Ascending aorta (tissue), 2 donors: Measurements from ENCODE around the gene RMND1. TPM values are rescaled to one million over a fixed set of nuclear protein-coding genes. Genes with fewer than 3 reads are reported as not detected.

Experiments used
- DNase-seq, 2 donors: peaks; one replicate each; pipeline ENCODE4 v3.0.0-alpha.2; 2019; ENCODE audit warnings: low spot score in 2 of 2
- H3K27ac ChIP-seq, 2 donors: fragments of 200-600 bp; sonication (generic); one replicate each; pipeline ENCODE4 v1.5.1; 2016 to 2017; ENCODE audit warnings: mild to moderate bottlenecking in 1 of 2
- H3K27me3 ChIP-seq: fragments of 200-600 bp; sonication (generic); one replicate; pipeline ENCODE4 v1.5.1; 2017
- H3K36me3 ChIP-seq, 2 donors: fragments of 200-600 bp; sonication (generic); one replicate each; pipeline ENCODE4 v1.5.1; 2016
- H3K4me1 ChIP-seq, 2 donors: fragments of 200-600 bp; sonication (generic); one replicate each; pipeline ENCODE4 v1.5.1; 2016 to 2017; ENCODE audit warnings: mild to moderate bottlenecking in 1 of 2
- H3K4me3 ChIP-seq, 2 donors: fragments of 200-600 bp; sonication (generic); one replicate each; pipeline ENCODE4 v1.5.1; 2016 to 2017; ENCODE audit warnings: mild to moderate bottlenecking in 1 of 2
- H3K9me3 ChIP-seq, 2 donors: fragments of 200-600 bp; sonication (generic); one replicate each; pipeline ENCODE4 v1.5.1; 2016
- CTCF ChIP-seq, 3 experiments: fragments of 200-600 bp in 2 of 3; fragments of 450-650 bp in 1 of 3; sonication (generic) in 2 of 3; IDR thresholded peaks; one replicate each; pipeline ENCODE4 v1.5.1; 2016 to 2019; ENCODE audit warnings: antibody characterized with exemption in 3 of 3, mild to moderate bottlenecking in 1 of 3, moderate library complexity in 1 of 3
- intact Hi-C: fragments of 100-400 bp; cut with DNase I; formaldehyde crosslinking; loops from one replicate; pipeline ENCODE4 v1.15.1; 2023
- total RNA-seq: library from RNA; depleted of rRNA; stranded (reverse); fragments of >200 nt; gene quantifications from one replicate; pipeline ENCODE4 v1.1.0, GENCODE V29; 2016

RMND1 gene
- 3.8 TPM for total RNA-seq

DNA sequence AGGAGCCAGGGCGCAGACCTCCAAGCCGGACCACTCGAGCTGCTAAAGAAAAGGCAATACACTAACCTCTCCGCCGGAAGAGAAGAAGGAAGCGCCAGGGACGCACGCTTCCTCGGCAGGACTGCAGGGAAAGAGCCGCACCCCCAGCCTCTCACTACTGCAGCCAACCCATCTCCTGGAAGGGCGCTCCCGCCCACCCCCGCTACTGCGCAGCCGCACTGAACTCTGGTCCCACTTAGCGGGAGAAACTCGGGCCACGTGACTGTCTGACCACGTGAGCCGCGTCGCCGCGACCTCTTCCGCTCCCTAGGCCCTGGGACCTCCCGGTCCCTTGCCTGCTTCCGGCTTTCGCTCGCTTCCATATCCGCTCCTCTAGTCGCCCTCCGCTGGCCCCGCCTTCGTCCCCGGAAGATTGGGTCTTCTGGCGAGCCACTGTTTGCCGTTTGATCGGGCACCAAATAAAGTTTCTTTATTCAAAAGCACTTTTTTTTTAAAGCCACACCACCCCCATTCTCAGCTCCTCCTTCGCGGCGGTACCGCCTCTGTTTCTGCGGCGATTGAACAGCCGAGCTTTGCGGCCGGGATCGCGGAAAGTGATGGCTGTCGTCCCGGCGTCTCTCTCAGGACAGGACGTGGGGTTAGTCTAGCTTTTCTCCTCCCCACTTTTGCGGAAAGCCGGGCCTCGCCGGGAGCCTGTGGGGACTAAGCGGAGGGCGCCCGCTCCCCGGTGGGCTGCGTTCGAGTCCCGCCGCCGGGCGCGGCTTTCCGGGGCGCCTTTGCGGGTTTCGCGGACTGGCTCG lies at the start of gene RMND1:
TSS of gene RMND1 (minus strand) at position 177 of the 800 bp plus-strand sequence. CDS start 6,315 bp downstream, outside the sequence.
- H3K9me3 ChIP-seq = no peaks in the 10 kb centered on the region
- DNase-seq = peak; percentile 99 to 100
- peak within 1 kb of the TSS; percentile 96 for H3K27ac ChIP-seq
- intact Hi-C loops = loop anchor here (1.0 to 5.0 kb wide), 2 partner anchors 62 to 585 kb away; partner anchors contain the start of gene MTHFD1L
- no peaks in the 10 kb centered on the region for H3K36me3 ChIP-seq
- no peaks in the 10 kb centered on the region for H3K27me3 ChIP-seq
- H3K4me1 ChIP-seq = peaks cover 0 to 8% of the 10 kb centered on the region in 2 donors
- H3K4me3 ChIP-seq = peak within 1 kb of the TSS; percentile 86
- no peak for TF ChIP-seq CTCF (IDR thresholded peaks at IDR 0.05)

GRCh38 chr6:151499551-151499950 lies 47.6 kb upstream of the RMND1 start:
- DNase-seq = no peak
- intact Hi-C loops = no loop called here

DNA sequence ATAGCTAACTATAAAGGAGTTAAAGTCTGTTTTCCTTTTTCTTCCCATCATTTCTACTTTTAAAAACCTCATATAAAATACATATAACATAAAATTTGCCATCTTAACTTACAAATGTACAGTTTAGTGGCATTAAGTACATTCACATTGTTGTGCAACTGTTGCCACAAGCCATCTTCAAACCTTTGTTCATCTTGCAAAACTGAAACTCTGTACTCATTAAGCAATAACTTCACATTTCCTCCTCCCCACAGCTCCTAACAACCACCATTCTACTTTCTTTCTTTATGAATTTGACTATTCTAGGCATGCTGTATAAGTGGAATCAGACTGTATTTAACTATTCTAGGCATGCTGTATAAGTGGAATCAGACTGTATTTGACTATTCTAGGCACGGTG lies 46.4 kb upstream of the RMND1 start:
- no peaks in the 10 kb centered on the region for H3K27me3 ChIP-seq
- H3K36me3 ChIP-seq = no peaks in the 10 kb centered on the region
- no peak for TF ChIP-seq CTCF (IDR thresholded peaks at IDR 0.05)
- intact Hi-C loops = no loop called here
- no peak overlapping the region for H3K4me3 ChIP-seq
- H3K9me3 ChIP-seq = no peaks in the 10 kb centered on the region
- no peak for DNase-seq
- peaks cover 0 to 4% of the 10 kb centered on the region in 2 donors for H3K4me1 ChIP-seq
- H3K27ac ChIP-seq = no peak overlapping the region

More at GRCh38 chr6:151499551-151499950, 47.6 kb upstream of the RMND1 start:
- H3K27me3 ChIP-seq = no peaks in the 10 kb centered on the region
- H3K4me1 ChIP-seq = peaks cover 0 to 2% of the 10 kb centered on the region in 2 donors
- H3K27ac ChIP-seq = no peak overlapping the region
- no peak overlapping the region for H3K4me3 ChIP-seq
- no peak for TF ChIP-seq CTCF (IDR thresholded peaks at IDR 0.05)
- no peaks in the 10 kb centered on the region for H3K36me3 ChIP-seq
- H3K9me3 ChIP-seq = no peaks in the 10 kb centered on the region

DNA sequence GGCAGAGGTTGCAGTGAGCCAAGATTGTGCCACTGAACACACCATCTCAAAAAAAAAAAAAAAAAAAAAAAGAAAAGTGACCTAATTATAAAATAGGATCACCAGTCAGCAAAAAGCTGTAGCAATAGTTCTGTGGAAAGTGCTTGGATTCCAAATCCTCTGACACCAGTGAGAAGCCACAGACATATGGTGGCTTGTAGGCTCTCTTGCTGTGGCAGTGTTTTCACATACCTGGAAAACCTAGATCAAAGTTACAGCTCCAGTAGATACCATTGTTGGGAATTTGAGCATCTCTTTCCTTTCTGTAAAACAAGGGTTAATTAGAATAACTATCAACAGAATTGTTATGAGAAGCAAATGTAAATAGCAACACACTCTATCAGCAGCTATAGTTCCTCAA lies 46.0 kb upstream of the RMND1 start:
- Histone ChIP-seq H3K27me3 (no peaks in the 10 kb centered on the region), H3K4me3 (no peak overlapping the region), H3K4me1 (peaks cover 0 to 4% of the 10 kb centered on the region in 2 donors), H3K36me3 (no peaks in the 10 kb centered on the region), H3K9me3 (no peaks in the 10 kb centered on the region), H3K27ac (no peak overlapping the region)
- DNase-seq = no peak
- TF ChIP-seq CTCF (IDR thresholded peaks at IDR 0.05) = no peak
- intact Hi-C loops = no loop called here

- H3K4me3 ChIP-seq = no peak overlapping the region
- H3K27me3 ChIP-seq = no peaks in the 10 kb centered on the region
- no peaks in the 10 kb centered on the region for H3K36me3 ChIP-seq
- H3K9me3 ChIP-seq = no peaks in the 10 kb centered on the region
- no peak overlapping the region for H3K27ac ChIP-seq
- TF ChIP-seq CTCF (IDR thresholded peaks at IDR 0.05) = no peak
- intact Hi-C loops = no loop called here
- peaks cover 0 to 4% of the 10 kb centered on the region in 2 donors for H3K4me1 ChIP-seq
- no peak for DNase-seq
These were observed 43.5 kb upstream of the RMND1 start for GRCh38 chr6:151495380-151495779.
